ENCODE data around the gene CAMSAP1. TPM values are rescaled to one million over a fixed set of nuclear protein-coding genes. Genes with fewer than 3 reads are reported as not detected.

Gene CAMSAP1
- total and polyA plus RNA-seq, 9 of the 15 experiments (the other 6 are each of a cell fraction or from before 2014, with no cell fraction given) = 1.5 to 28.8 (median 14.3) TPM

DNA sequence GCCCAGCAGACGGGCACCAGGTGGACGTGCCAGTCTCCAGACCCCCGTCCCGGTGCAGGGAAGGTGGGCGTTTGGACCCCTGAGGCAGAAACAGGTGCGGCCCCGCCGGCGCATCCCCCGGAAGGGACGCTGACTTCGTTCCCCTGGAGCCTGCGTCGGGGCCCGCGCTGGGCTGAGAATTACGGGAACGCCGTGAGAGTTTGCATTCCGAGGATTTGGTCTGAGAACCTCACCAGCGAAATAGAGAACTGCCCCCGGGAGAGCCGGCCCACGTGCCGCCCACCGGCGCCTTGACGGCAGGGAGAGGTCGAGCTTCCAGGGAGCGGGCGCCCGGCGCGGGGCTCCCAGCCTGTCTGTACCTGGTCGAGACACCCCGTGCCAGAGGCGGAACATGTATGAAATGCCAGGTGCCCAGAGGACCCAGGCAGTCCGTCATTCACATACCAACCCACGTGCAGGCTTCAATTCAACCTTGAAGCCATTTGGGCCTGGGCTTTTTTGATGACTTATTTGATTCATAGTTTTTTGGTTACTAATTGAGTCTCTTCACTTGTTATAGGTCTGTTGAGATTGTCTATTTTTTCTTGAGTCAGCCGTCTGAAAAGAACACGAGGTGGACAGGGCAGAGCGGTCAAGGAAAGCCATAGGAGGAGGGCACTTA lies 877 bp upstream of the CAMSAP1 start (continued):
- TF ChIP-seq MGA (IDR thresholded peaks at IDR 0.05) (peak; percentile 98), SMARCB1 (IDR thresholded peaks at IDR 0.05; ENCODE audit: insufficient read length, low read depth) (no peak), POLR2H (tag; IDR thresholded peaks at IDR 0.05; ENCODE audit: low read depth) (no peak), SIX5 (IDR thresholded peaks at IDR 0.05; ENCODE audit: borderline replicate concordance in 1 of 2, insufficient read depth in 1 of 2, low read depth in 1 of 2, low read length in 2 of 2) (no peak), GATA2 (CRISPR knock-in tag; IDR thresholded peaks at IDR 0.05) (no peak), DIDO1 (tag; IDR thresholded peaks at IDR 0.05; ENCODE audit: low read depth) (no peak)
- TF ChIP-seq, protein P1, sequence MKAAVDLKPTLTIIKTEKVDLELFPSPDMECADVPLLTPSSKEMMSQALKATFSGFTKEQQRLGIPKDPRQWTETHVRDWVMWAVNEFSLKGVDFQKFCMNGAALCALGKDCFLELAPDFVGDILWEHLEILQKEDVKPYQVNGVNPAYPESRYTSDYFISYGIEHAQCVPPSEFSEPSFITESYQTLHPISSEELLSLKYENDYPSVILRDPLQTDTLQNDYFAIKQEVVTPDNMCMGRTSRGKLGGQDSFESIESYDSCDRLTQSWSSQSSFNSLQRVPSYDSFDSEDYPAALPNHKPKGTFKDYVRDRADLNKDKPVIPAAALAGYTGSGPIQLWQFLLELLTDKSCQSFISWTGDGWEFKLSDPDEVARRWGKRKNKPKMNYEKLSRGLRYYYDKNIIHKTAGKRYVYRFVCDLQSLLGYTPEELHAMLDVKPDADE (conservative IDR thresholded peaks at IDR 0.05; ENCODE audit: control insufficient read depth, low read depth, low read length) = 0 out of 2 replicates have a peak, but pooled peaks have one; percentile 4
- TF ChIP-seq, protein P2, sequence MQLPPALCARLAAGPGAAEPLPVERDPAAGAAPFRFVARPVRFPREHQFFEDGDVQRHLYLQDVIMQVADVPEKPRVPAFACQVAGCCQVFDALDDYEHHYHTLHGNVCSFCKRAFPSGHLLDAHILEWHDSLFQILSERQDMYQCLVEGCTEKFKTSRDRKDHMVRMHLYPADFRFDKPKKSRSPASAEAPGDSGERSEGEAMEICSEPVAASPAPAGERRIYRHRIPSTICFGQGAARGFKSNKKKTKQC (CRISPR knock-in tag; IDR thresholded peaks at IDR 0.05) = no peak
- TF ChIP-seq, protein P3, sequence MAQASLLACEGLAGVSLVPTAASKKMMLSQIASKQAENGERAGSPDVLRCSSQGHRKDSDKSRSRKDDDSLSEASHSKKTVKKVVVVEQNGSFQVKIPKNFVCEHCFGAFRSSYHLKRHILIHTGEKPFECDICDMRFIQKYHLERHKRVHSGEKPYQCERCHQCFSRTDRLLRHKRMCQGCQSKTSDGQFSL (CRISPR knock-in tag; IDR thresholded peaks at IDR 0.05) = no peak
- TF ChIP-seq, protein P3 (tag; IDR thresholded peaks at IDR 0.05) = no peak
